Fibroblast of the conjunctiva (primary cell): ENCODE data around the gene FOXL3.
"Not testable (repeated sequence)": the region's sequence is repeated elsewhere in the genome, so short reads cannot be mapped to it uniquely, and the experiment has no call there.

Experiments
- DNase-seq: peaks from one replicate; pipeline ENCODE4 v3.0.0-alpha.2; 2010; ENCODE audit warnings: low read depth

Gene FOXL3

GRCh38 chr7:289209-289755 lies 688 bp upstream of the FOXL3 start:
- DNase-seq = no peak

GRCh38 chr7:290554-291372 lies 793 bp downstream of the FOXL3 start:
- DNase-seq = no peak

GRCh38 chr7:291373-292092 lies 1.6 kb downstream of the FOXL3 start:
- no peak for DNase-seq

GRCh38 chr7:292226-292625 lies 2.3 kb downstream of the FOXL3 start:
- no peak for DNase-seq

DNA sequence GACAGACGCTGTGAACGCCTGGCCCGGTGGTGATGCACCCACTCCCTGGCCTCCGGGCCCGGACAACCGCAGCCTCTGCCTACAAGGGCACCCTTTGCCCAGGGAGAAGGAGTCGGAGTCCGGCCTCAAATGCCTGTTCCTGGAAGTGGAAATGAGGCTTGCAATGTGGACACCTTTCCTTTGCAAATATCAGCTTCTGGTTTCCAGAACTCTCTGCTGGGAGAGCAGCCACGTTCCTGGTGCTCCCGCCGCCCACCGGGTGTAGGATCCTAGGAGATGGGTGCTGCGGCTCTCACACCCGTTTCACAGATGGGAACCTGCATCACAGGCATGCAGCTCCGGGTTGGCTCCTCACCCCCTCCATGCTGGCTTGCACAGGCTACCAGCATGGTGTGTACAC lies 2.9 kb downstream of the FOXL3 start:
- DNase-seq = no peak

DNA sequence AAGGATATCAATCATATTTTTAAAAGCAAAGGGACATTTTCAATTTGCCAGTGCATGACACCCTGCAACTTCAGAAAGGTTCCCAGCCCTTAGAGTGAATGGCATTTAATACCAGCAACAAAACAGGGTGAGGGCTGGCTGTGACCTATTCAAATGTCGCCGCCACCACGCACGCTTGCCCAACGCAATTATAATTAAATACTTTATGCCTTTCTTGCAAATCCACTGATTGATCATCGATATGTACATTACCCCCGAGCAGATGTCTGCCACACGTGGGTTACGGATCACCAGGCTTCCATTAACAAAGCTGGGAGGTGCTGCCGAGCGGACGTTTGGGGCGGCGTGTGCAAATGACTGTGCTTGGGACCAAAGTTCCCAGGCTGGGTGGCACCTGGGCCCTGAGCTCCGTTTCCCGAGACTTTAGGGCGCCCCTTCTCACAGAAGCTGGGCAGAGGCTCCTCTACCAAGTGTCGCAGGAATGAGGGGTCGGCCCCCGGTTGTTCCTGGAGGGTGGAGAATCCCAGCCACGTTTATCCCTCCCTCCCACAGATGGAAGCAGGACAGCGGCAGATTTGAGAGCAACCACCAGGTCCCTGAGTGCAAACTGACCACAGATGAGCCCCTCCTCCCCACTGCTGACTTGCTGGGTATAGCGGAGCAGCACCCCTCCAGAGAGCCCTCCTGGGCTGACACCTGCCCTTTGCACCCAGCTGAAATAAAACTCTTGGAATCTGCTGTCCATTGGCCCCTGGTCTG lies 3.9 kb downstream of the FOXL3 start:
- DNase-seq = no peak

- DNase-seq = no peak
Observed at GRCh38 chr7:294440-295154, 4.6 kb downstream of the FOXL3 start.

- no peak for DNase-seq
Observed at GRCh38 chr7:295155-296154, 5.5 kb downstream of the FOXL3 start.

- DNase-seq = no peak
Observed at GRCh38 chr7:296373-296945, 6.5 kb downstream of the FOXL3 start.

DNA sequence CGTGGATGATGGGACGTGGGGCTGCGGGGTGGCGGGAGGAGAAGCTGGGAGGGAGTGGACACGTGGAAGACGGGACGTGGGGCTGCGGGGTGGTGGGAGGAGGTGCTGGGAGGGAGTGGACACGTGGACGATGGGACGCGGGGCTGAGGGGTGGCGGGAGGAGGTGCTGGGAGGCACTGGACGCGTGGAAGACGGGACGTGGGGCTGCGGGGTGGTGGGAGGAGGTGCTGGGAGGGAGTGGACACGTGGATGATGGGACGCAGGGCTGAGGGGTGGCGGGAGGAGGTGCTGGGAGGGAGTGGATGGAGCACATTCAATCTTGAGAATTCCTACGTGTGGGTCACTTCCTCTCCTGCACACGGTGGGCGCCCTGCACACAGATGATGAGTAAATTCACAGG lies 7.2 kb downstream of the FOXL3 start:
- DNase-seq = not testable (repeated sequence)

DNA sequence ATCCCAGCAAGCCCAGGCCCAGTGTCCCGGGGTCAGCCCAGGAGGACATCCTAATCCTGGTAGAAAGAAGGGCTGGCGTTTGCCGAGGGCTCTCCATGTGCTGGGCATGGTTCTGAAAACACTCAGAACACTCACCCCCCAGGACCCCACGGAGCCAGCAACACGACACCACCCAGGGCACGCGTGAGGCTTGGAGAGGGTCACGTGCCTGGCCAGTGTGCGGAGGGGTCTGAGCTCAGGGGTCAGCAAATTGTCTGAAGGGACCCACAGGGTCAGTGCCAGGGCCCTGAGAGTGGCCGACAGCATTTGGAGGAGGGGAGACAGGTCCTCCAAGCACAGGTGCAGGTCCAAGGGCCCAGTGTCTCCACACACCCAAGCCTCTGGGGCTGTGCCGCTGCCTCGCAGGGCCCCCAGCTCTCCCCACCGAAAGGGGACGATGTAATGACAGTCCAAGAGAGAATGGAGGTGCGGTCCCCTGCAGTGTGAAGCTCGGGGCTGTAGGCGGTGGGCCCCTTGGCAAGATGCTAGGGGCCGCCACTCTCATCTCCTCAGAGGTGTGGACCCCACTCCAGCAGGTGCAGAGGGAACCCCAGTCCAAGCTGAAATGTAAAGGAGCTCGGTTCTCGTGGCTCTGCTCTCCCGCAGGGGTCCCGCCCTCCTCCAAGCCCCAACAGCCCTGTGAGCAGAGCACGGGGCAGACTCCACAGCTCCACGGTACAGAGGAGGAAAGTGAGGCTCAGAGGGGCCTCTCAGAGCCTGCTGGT lies 7.8 kb downstream of the FOXL3 start:
- no peak for DNase-seq

DNA sequence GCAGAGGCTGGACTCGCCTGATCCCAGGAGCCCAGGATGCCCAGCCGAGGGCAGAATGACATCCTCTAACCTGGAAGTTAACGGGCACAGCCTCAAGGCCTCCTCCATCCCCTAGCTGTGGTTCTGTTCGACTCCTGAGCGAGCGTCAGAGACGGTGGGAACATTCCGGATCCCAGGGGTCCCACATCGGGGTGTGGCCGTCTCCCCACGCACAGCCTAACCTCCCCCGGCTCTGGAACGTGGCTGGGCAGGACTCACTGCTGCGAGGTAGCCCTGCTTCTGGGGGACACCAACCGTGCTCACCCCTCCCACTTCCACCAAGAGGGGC lies 8.4 kb downstream of the FOXL3 start:
- DNase-seq = no peak

DNA sequence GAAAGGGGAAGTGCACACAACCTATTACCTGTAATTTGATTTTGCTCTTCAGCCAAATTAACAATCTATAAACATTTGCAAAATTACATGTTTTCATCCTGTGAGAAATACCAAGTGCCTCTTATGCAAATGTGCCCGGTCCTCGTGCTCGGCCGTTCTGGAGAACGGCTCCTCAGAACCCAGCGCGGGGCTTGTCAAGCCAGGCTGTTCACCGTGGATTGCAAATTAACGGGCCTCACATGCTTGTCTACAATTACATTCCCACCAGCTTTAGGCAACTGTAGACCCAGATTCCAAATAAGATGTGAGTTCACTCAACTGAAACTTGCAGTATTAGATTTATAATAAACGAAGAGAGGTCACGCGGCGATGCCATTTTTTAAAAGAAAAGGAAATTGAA lies 8.8 kb downstream of the FOXL3 start:
- DNase-seq = no peak

GRCh38 chr7:299169-299568 lies 9.2 kb downstream of the FOXL3 start:
- no peak for DNase-seq

GRCh38 chr7:299628-300027 lies 9.7 kb downstream of the FOXL3 start:
- no peak for DNase-seq

DNA sequence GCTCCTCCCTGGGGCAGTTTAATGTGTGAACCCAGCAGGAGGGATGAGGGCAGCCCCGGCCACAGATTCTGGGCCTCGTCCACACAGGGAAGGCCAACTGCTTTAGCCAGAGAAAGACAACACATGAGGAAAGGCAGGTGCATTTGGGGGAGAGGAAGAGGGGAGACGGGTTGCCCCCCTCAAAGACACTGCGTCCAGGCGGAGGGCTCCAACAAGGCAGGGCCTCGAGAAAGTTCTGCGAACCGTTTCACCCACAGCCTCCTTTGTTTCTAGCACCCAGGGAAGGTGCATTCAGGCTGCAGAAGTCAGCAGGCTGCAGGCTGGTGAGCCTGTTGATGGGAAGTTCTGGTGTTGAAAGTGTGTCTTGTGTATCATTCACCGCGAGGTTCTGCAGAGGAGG lies 10.1 kb downstream of the FOXL3 start:
- no peak for DNase-seq

GRCh38 chr7:300546-301290 lies 10.7 kb downstream of the FOXL3 start:
- DNase-seq = no peak

DNA sequence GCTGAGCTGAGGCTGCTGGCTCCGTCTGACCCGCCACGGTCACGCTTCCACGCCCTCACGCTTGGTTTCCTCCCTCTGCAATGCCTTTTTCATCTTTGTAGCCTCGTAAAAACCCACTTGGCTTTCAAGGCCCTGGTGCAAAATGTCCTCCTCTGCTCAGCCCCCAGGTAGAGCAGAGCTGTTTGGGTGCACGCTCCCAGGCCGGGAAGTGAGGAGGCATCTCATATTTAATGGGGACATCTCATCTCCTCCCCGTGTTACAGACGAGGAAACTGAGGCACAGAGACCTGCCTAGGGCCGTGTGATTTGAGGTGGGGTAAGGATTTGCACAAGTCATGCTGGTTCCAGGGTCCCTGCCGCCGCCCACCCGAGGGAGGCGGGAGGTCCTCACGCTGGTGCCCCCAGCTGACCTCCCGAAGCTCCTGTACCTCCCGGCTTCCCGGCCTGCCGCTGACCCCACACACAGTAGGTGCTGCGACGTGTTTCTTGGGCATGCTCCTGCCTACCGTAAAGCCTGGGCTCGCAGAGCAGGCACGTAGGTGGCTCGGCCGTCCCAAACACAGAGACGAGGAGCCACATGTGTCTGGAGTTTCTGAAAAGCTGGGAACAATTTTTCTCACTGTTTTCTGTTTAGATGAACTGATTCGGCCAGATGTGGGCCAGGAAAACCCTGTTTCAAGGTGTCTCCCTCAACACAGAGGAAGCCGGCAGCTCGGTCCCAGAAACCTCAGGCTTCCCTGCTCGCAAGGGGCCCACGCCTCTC lies 11.5 kb downstream of the FOXL3 start:
- DNase-seq = no peak
